Pancreas (tissue), 10 donors: ENCODE data around the gene NWD2. TPM values are rescaled to one million over a fixed set of nuclear protein-coding genes. Genes with fewer than 3 reads are reported as not detected.
A peak's percentile ranks its signal among the peaks of the same experiment; 100 is the strongest.

Experiments
- ATAC-seq, 4 donors: fragments of 200-7000 bp; cut with Tn5 transposase; one replicate each; pipeline versions ENCODE4 v1.8.0 to v1.9.1; 2020; ENCODE audit warnings: mild to moderate bottlenecking in 4 of 4, moderate library complexity in 4 of 4
- DNase-seq, 6 donors: peaks; one replicate each; pipeline ENCODE4 v3.0.0-alpha.2; 2020
- FAIRE-seq: peaks from 2 replicates; lab custom pipeline; 2012; peaks lifted over from hg19 to GRCh38; lab: Jason Lieb, UNC
- H3K27ac ChIP-seq, 4 donors: fragments of 200-600 bp; sonication (generic); 1 replicate in 3 of 4; 2 replicates in 1 of 4; pipeline versions ENCODE4 v1.5.0 to v1.8.0; 2020
- H3K27me3 ChIP-seq, 4 donors: fragments of 200-600 bp; one replicate each; pipeline ENCODE4 v1.8.0; 2021
- H3K36me3 ChIP-seq, 3 donors: fragments of 200-600 bp; sonication (generic) in 1 of 3; one replicate each; pipeline versions ENCODE4 v1.5.0 to v1.8.0; 2020 to 2021
- H3K4me1 ChIP-seq, 3 donors: fragments of 200-600 bp; one replicate each; pipeline ENCODE4 v1.8.0; 2021
- H3K4me3 ChIP-seq, 4 donors: fragments of 200-600 bp; sonication (generic) in 2 of 4; one replicate each; pipeline versions ENCODE4 v1.5.0 to v1.8.0; 2020 to 2021
- H3K9me3 ChIP-seq, 4 donors: fragments of 200-600 bp; one replicate each; pipeline ENCODE4 v1.8.0; 2021
- WGBS, 2 donors: extraction: QIAGEN DNeasy Blood & Tissue Kit; methylation state at CpG; one replicate each; pipeline ENCODE4 v1.1.7; 2013; 5-methylcytosine and 5-hydroxymethylcytosine counted together
- intact Hi-C, 3 donors: fragments of 100-400 bp; cut with DNase I; formaldehyde crosslinking; loops; one replicate each; pipeline versions ENCODE4 v1.11.1 to v1.14.2; 2022
- polyA plus RNA-seq, 2 donors: library from polyadenylated mRNA; stranded (reverse); fragments of 200-250 nt; gene quantifications; one replicate each; pipeline ENCODE4 v1.2.3, GENCODE V29; 2013
- total RNA-seq, 6 donors: library from RNA; stranded (reverse); fragmentation: NEBNext Ultra II Directional in 4 of 6; extraction: Animal tissue kit (Norgen Biotek cat#: 25700) in 4 of 6; gene quantifications; one replicate each; pipeline versions ENCODE4 v1.2.1 to v1.2.4, GENCODE V29; 2021 to 2023
- TF ChIP-seq, protein P1 (sequence below), 4 donors: fragments of 200-600 bp; sonication (generic) in 3 of 4; IDR thresholded peaks; one replicate each; pipeline versions ENCODE4 v1.5.0 to v1.8.0; 2021; ENCODE audit warnings: antibody characterized with exemption in 4 of 4
- donor health status: healthy with polysubstance abuse.
- donor health status: DM: no; HTN: no; CAD: no; lungs with moderate emphysema.
- donor health status: DM: no; HTN: no; CAD: no.
- donor health status: control.
- donor health status: control.
- donor health status: Bipolar disorder and iron deficiency.
- donor health status: DM: yes; HTN: yes; CAD: no.
- donor health status: DM: no; HTN: no; CAD: no.
- donor health status: DM: no; HTN: no; CAD: no.
- donor health status: DM: yes; HTN: yes; CAD: no.

NWD2 gene
- total and polyA plus RNA-seq, 8 donors: under 0.01 to 0.22 (median 0.09) TPM; not detected in 1

DNA sequence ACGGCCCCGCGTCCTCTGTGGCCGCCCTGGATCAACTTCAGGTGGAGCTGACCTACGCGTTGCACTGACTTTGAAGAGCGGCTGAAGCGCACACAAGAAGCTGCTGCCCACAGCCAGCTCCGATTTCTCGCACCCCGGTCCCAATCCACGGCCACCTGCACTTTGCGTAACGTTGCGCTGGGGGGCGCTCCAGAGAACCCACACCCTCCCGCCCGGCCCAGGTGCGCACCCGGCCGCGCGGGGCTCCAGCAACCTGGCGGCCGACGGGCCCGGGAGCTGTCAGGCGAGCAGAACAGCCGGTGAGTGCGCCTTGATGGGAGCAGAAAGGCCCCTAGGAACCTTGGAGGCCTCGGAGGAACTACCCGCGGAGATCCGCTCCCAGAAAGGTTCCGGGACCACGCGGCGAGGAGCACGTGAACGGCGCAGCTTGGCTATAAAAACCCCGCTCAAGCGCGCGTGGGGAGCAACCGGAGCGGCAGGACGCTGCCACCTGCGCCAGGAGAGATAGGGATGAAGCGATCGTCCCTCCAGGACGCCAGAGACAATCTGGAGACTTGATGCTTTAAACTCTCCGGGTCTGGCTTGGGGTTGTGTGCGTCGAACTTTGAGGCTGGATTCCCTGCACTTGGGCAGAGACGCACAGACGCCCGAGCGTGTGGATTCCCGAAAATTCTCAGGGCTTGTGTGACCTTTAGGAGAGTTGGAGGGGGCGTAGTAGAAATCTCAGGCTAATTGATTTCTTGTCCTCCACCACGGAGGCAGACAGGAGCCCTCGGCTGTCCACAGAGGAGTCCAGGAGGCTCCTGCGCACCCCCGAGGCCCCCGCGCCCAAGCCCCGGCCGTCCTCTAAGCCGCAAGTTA, 591 bp upstream of the NWD2 start:
- FAIRE-seq (no peak), DNase-seq (peak in 2 of 6 donors; percentile 44 to 57), ATAC-seq (no peak)
- peaks cover 0 to 12% (median 1%) of the 10 kb centered on the region in 4 donors for H3K27me3 ChIP-seq
- TF ChIP-seq, protein P1, sequence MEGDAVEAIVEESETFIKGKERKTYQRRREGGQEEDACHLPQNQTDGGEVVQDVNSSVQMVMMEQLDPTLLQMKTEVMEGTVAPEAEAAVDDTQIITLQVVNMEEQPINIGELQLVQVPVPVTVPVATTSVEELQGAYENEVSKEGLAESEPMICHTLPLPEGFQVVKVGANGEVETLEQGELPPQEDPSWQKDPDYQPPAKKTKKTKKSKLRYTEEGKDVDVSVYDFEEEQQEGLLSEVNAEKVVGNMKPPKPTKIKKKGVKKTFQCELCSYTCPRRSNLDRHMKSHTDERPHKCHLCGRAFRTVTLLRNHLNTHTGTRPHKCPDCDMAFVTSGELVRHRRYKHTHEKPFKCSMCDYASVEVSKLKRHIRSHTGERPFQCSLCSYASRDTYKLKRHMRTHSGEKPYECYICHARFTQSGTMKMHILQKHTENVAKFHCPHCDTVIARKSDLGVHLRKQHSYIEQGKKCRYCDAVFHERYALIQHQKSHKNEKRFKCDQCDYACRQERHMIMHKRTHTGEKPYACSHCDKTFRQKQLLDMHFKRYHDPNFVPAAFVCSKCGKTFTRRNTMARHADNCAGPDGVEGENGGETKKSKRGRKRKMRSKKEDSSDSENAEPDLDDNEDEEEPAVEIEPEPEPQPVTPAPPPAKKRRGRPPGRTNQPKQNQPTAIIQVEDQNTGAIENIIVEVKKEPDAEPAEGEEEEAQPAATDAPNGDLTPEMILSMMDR (IDR thresholded peaks at IDR 0.05): no peak
- H3K4me1 ChIP-seq: no peaks in the 10 kb centered on the region
- no peaks in the 10 kb centered on the region for H3K9me3 ChIP-seq
- no peaks in the 10 kb centered on the region for H3K36me3 ChIP-seq
- intact Hi-C loops: no loop called here
- WGBS, 2 donors: 2 to 4% methylated on average over 70 of the region's 70 CpGs
- no peak overlapping the region for H3K27ac ChIP-seq
- peak overlapping the region in 2 of 4 donors; percentile 27 to 37 for H3K4me3 ChIP-seq

GRCh38 chr4:37245391-37245954, 930 bp downstream of the NWD2 start:
- no peak overlapping the region for H3K27ac ChIP-seq
- H3K27me3 ChIP-seq: peaks cover 0 to 12% (median 1%) of the 10 kb centered on the region in 4 donors
- intact Hi-C loops: no loop called here
- no peak for ATAC-seq
- TF ChIP-seq, protein P1 (IDR thresholded peaks at IDR 0.05): no peak
- no peaks in the 10 kb centered on the region for H3K36me3 ChIP-seq
- peak in 1 of 6 donors; percentile 25 for DNase-seq
- H3K4me3 ChIP-seq: no peak overlapping the region
- no peak for FAIRE-seq
- WGBS, 2 donors: 4 to 5% methylated on average over 23 of the region's 23 CpGs
- H3K9me3 ChIP-seq: no peaks in the 10 kb centered on the region
- no peaks in the 10 kb centered on the region for H3K4me1 ChIP-seq

DNA sequence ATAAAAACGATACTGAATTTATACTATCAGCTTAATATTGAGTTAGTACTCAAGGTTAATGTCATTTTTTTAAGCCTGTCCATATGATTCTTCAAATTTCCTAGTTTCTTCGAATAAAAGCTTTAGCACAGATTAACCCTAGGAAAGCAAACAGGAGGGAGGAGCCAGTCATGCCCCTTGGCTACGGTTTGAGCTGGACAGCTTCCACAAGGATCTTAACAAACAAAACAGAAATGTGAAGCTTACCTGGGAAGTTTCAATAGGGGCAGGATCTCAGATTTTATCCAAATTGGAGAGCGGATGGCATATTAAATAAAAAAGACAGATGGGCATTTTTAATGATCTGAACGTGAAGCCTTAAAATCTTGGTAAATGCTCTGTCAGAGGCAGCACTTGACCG, 2.3 kb downstream of the NWD2 start:
- Histone ChIP-seq H3K9me3 (no peaks in the 10 kb centered on the region), H3K27me3 (peaks cover 0 to 12% (median 1%) of the 10 kb centered on the region in 4 donors), H3K4me1 (no peaks in the 10 kb centered on the region), H3K36me3 (no peaks in the 10 kb centered on the region), H3K27ac (no peak overlapping the region), H3K4me3 (no peak overlapping the region)
- FAIRE-seq (no peak), DNase-seq (no peak), ATAC-seq (no peak)
- TF ChIP-seq, protein P1 (IDR thresholded peaks at IDR 0.05): no peak
- intact Hi-C loops: no loop called here
- 14 to 19% methylated on average over 6 of the region's 6 CpGs for WGBS, 2 donors

- Histone ChIP-seq H3K36me3 (no peaks in the 10 kb centered on the region), H3K4me1 (no peaks in the 10 kb centered on the region), H3K27me3 (no peaks in the 10 kb centered on the region), H3K27ac (no peak overlapping the region), H3K9me3 (no peaks in the 10 kb centered on the region), H3K4me3 (no peak overlapping the region)
- DNase-seq (no peak), ATAC-seq (no peak), FAIRE-seq (no peak)
- TF ChIP-seq, protein P1 (IDR thresholded peaks at IDR 0.05): no peak
- intact Hi-C loops: no loop called here
- WGBS, 2 donors: 41 to 45% methylated on average over 1 of the region's 1 CpG
Observed at GRCh38 chr4:37258221-37258620, 13.7 kb downstream of the NWD2 start.
